TTC549 (cell line): ENCODE results near the gene DCN.
"Not testable (repeated sequence)": the region's sequence is repeated elsewhere in the genome, so short reads cannot be mapped to it uniquely, and the experiment has no call there.

Experiments
- FAIRE-seq: peaks from 2 replicates; lab custom pipeline; 2012; peaks lifted over from hg19 to GRCh38; lab: Jason Lieb, UNC

Gene DCN

GRCh38 chr12:91182636-91183455, at the start of gene DCN:
Gene DCN (minus strand): TSS chr12:91182817. CDS start chr12:91178552, 4,265 bp downstream.
- FAIRE-seq: no peak

GRCh38 chr12:91230841-91231240, 48.2 kb upstream of the DCN start:
- no peak for FAIRE-seq

GRCh38 chr12:91226951-91227350, 44.3 kb upstream of the DCN start:
- no peak for FAIRE-seq

- no peak for FAIRE-seq
Observed at GRCh38 chr12:91225316-91225715, 42.7 kb upstream of the DCN start.

- FAIRE-seq: no peak
Observed at GRCh38 chr12:91224401-91224800, 41.8 kb upstream of the DCN start.

GRCh38 chr12:91222746-91223145, 40.1 kb upstream of the DCN start:
- FAIRE-seq: peak; percentile 99

GRCh38 chr12:91219919-91220318, 37.3 kb upstream of the DCN start:
- no peak for FAIRE-seq

- FAIRE-seq: peak; percentile 96
Observed at GRCh38 chr12:91219511-91219910, 36.9 kb upstream of the DCN start.

- FAIRE-seq: peak; percentile 68
Observed at GRCh38 chr12:91216871-91217270, 34.3 kb upstream of the DCN start.

GRCh38 chr12:91215940-91216454, 33.4 kb upstream of the DCN start:
- peak; percentile 92 for FAIRE-seq

- FAIRE-seq: no peak
Observed at GRCh38 chr12:91211866-91212265, 29.2 kb upstream of the DCN start.

GRCh38 chr12:91210618-91211017, 28.0 kb upstream of the DCN start:
- FAIRE-seq: no peak

GRCh38 chr12:91210144-91210543, 27.5 kb upstream of the DCN start:
- no peak for FAIRE-seq

GRCh38 chr12:91207301-91207700, 24.7 kb upstream of the DCN start:
- not testable (repeated sequence) for FAIRE-seq

- peak; percentile 95 for FAIRE-seq
Observed at GRCh38 chr12:91205811-91206210, 23.2 kb upstream of the DCN start.

GRCh38 chr12:91204421-91204820, 21.8 kb upstream of the DCN start:
- no peak for FAIRE-seq

- no peak for FAIRE-seq
Observed at GRCh38 chr12:91203610-91204009, 21.0 kb upstream of the DCN start.

GRCh38 chr12:91202390-91202789, 19.8 kb upstream of the DCN start:
- FAIRE-seq: no peak

- FAIRE-seq: no peak
Observed at GRCh38 chr12:91196436-91196835, 13.8 kb upstream of the DCN start.

- no peak for FAIRE-seq
Observed at GRCh38 chr12:91194500-91194899, 11.9 kb upstream of the DCN start.

GRCh38 chr12:91191513-91192111, 9.0 kb upstream of the DCN start:
- FAIRE-seq: no peak

GRCh38 chr12:91189516-91189915, 6.9 kb upstream of the DCN start:
- FAIRE-seq: no peak

GRCh38 chr12:91188778-91189177, 6.2 kb upstream of the DCN start:
- no peak for FAIRE-seq

GRCh38 chr12:91186156-91186555, 3.5 kb upstream of the DCN start:
- FAIRE-seq: no peak
